ENCODE measurements around the gene PKP1.

DNA sequence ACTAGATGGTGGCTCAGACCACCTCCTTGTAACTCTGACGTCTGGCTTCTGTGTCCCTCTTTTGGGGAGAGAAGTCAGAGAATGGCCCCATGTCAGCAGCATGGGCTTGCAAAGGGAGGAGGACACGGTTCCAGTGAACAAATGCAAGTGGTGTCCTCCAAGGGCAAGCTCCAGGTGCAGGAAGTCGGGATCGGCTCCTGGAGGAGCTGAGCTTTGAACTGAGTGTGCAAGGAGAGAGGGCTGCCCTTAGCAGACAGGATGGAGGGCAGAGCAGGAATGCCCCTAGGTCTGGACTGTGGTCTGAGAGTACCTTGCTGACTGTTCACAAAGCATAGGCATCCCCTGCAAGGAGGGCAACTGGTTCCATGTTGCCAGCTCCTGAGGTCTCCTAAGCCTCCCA, 17.3 kb downstream of the PKP1 start:
- TF ChIP-seq, protein P1, sequence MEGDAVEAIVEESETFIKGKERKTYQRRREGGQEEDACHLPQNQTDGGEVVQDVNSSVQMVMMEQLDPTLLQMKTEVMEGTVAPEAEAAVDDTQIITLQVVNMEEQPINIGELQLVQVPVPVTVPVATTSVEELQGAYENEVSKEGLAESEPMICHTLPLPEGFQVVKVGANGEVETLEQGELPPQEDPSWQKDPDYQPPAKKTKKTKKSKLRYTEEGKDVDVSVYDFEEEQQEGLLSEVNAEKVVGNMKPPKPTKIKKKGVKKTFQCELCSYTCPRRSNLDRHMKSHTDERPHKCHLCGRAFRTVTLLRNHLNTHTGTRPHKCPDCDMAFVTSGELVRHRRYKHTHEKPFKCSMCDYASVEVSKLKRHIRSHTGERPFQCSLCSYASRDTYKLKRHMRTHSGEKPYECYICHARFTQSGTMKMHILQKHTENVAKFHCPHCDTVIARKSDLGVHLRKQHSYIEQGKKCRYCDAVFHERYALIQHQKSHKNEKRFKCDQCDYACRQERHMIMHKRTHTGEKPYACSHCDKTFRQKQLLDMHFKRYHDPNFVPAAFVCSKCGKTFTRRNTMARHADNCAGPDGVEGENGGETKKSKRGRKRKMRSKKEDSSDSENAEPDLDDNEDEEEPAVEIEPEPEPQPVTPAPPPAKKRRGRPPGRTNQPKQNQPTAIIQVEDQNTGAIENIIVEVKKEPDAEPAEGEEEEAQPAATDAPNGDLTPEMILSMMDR (IDR thresholded peaks at IDR 0.05; ENCODE audit: low read length) = no peak
- TF ChIP-seq EZH2 (IDR thresholded peaks at IDR 0.05; ENCODE audit: borderline replicate concordance, low read length) = no peak
